ENCODE data around the gene ZMYM3. TPM values are rescaled to one million over a fixed set of nuclear protein-coding genes. Genes with fewer than 3 reads are reported as not detected.
A peak's percentile ranks its signal among the peaks of the same experiment; 100 is the strongest.
"Not testable (repeated sequence)": the region's sequence is repeated elsewhere in the genome, so short reads cannot be mapped to it uniquely, and the experiment has no call there.

ZMYM3 gene
- total RNA-seq: 16.9 TPM
- 15.9 TPM for polyA plus RNA-seq

- DNase-seq (ENCODE audit: extremely low spot score): peak; percentile 51
- no peaks in the 10 kb centered on the region for H3K36me3 ChIP-seq (ENCODE audit: insufficient read depth)
- peaks cover 3% of the 10 kb centered on the region for H3K4me1 ChIP-seq (ENCODE audit: insufficient read depth)
- H3K27ac ChIP-seq (ENCODE audit: low read depth): peak within 1 kb of the TSS; percentile 69
- H3K4me3 ChIP-seq (ENCODE audit: low read depth, low read length): peak within 1 kb of the TSS; percentile 68
- 1% methylated on average over 54 of the region's 54 CpGs for WGBS
Measured at GRCh38 chrX:71254092-71254963, at the start of gene ZMYM3. ZMYM3 (minus strand) TSS chrX:71254140; CDS start chrX:71253255, 885 bp downstream.

- Histone ChIP-seq H3K4me1 (ENCODE audit: insufficient read depth) (no peaks in the 10 kb centered on the region), H3K27ac (ENCODE audit: low read depth) (no peak overlapping the region), H3K36me3 (ENCODE audit: insufficient read depth) (peaks cover 1% of the 10 kb centered on the region), H3K4me3 (ENCODE audit: low read depth, low read length) (no peak overlapping the region)
- DNase-seq (ENCODE audit: extremely low spot score): no peak
- 55% methylated on average over 5 of the region's 5 CpGs for WGBS
Measured at GRCh38 chrX:71302461-71303213, 48.7 kb upstream of the ZMYM3 start.

DNA sequence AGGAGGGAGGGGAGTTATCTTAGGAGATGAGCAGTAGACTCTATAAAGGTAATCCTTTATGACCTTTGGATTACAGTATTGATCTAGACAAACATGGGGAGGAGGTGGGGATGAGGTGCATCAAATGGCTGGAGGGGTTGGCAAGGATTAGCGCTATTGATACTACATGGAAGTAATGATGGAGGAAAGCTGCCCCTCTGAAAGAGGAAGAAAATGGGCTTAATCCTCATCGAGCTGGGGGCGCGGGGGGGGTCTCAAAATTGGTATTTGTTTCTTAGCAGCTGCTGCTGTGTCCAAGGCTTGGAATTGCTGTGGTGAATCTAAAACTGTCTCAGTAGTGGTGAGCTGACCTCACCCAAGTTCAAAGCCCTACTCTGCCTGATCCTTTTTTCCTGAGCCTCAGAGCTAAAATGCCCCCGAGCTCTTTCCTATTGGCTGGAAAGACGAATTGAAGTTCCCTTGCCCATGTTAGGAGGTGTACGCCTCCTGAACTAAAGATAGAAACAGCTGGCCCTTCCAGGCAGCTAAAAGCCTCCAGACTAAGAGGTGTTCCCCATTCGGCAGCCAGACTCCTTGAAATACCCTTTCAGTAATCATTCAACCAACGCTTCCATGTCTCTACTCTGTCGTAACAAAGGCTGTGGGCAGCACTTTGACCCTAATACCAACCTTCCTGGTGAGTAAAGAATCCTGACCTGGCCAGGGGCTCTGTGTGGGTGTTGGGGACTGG, 47.4 kb upstream of the ZMYM3 start, which contains the start of gene ITGB1BP2:
Gene ITGB1BP2, plus strand, starts transcription at position 556 of the 730 bp plus-strand sequence. Its CDS starts 57 bp downstream, at position 613.
- WGBS: 36% methylated on average over 10 of the region's 10 CpGs
- Histone ChIP-seq H3K4me1 (ENCODE audit: insufficient read depth) (no peaks in the 10 kb centered on the region), H3K36me3 (ENCODE audit: insufficient read depth) (peaks cover 5% of the 10 kb centered on the region), H3K4me3 (ENCODE audit: low read depth, low read length) (no peak within 1 kb of the TSS), H3K27ac (ENCODE audit: low read depth) (no peak within 1 kb of the TSS)
- no peak for DNase-seq (ENCODE audit: extremely low spot score)

GRCh38 chrX:71300495-71300894, 46.6 kb upstream of the ZMYM3 start:
- H3K27ac ChIP-seq (ENCODE audit: low read depth); H3K36me3 ChIP-seq (ENCODE audit: insufficient read depth); H3K4me3 ChIP-seq (ENCODE audit: low read depth, low read length); DNase-seq (ENCODE audit: extremely low spot score); H3K4me1 ChIP-seq (ENCODE audit: insufficient read depth): not testable (repeated sequence)
- WGBS: 78% methylated on average over 7 of the region's 7 CpGs

GRCh38 chrX:71300064-71300463, 46.1 kb upstream of the ZMYM3 start:
- WGBS: 76% methylated on average over 7 of the region's 7 CpGs
- H3K27ac ChIP-seq (ENCODE audit: low read depth); DNase-seq (ENCODE audit: extremely low spot score); H3K36me3 ChIP-seq (ENCODE audit: insufficient read depth); H3K4me3 ChIP-seq (ENCODE audit: low read depth, low read length); H3K4me1 ChIP-seq (ENCODE audit: insufficient read depth): not testable (repeated sequence)

DNA sequence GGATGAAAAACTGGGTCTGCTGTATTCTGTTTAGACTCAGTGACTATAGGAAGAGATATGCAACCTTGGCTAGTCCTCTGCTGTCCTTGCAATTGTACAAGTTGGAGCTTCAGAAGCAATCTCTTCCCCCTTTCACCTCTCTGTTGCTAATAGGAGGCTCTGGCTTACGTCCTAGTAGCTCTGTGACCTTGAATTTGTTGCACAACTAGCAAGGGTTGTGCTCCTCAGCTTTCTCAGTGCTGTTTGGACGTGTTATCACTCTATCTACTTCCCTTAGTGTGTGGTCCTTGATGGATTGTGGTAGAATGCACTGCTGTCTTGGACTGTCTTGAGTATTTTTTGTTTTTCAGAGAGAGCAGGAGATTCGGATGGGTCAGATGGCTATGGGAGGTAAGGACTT, 44.2 kb upstream of the ZMYM3 start:
- Histone ChIP-seq H3K4me3 (ENCODE audit: low read depth, low read length) (no peak overlapping the region), H3K27ac (ENCODE audit: low read depth) (no peak overlapping the region), H3K4me1 (ENCODE audit: insufficient read depth) (no peaks in the 10 kb centered on the region), H3K36me3 (ENCODE audit: insufficient read depth) (peaks cover 5% of the 10 kb centered on the region)
- DNase-seq (ENCODE audit: extremely low spot score): no peak
- WGBS: 65% methylated on average over 3 of the region's 3 CpGs

DNA sequence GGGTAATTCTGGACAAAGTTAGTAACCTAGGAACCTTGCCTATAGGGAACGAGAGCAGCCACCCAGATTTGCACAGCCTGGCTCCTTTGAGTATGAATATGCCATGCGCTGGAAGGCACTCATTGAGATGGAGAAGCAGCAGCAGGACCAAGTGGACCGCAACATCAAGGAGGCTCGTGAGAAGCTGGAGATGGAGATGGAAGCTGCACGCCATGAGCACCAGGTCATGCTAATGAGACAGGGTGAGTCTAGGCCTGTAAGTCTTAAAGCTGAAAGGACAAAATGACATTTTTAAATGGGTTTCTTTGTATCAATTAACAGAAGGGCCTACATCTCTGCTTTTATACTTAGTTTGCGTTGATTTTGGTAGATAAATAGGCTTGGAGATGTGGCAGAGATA, 42.9 kb upstream of the ZMYM3 start:
- no peak for DNase-seq (ENCODE audit: extremely low spot score)
- Histone ChIP-seq H3K27ac (ENCODE audit: low read depth) (no peak overlapping the region), H3K4me1 (ENCODE audit: insufficient read depth) (no peaks in the 10 kb centered on the region), H3K4me3 (ENCODE audit: low read depth, low read length) (no peak overlapping the region), H3K36me3 (ENCODE audit: insufficient read depth) (peaks cover 5% of the 10 kb centered on the region)
- 96% methylated on average over 6 of the region's 6 CpGs for WGBS

DNA sequence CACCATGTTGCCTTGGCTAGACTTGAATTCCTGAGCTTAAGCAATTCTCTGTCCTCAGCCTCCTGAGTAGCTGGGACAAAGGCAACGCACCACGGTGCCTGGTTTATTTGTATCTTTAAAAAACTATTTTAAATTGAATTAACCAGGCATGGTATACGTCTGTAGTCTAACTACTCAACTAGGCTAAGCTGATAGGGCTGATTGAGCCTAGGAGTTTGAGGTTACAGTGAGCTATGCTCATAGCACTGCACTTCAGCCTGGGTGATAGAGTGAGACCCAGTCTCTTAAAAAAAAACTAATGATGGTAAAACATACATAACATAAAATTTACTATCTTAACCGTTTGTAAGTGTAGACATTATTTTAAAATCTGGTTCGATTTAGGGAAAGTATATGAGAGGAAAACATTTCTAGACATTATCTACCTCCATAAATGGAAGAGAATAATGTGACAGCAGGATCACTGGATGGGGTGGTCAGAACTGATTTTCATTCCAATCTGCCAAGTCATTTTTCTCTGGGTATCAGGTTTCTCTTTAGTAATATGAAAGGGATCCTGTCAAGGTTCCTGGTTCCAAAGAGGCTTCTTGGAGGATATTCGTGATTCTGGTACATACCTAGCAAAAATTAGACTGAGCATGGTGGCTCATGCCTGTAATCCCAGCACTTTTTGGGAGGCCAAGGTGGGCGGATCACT, 38.9 kb upstream of the ZMYM3 start:
- no peak for DNase-seq (ENCODE audit: extremely low spot score)
- WGBS: 76% methylated on average over 7 of the region's 7 CpGs
- peaks cover 3% of the 10 kb centered on the region for H3K36me3 ChIP-seq (ENCODE audit: insufficient read depth)
- H3K4me1 ChIP-seq (ENCODE audit: insufficient read depth): no peaks in the 10 kb centered on the region
- no peak overlapping the region for H3K27ac ChIP-seq (ENCODE audit: low read depth)
- no peak overlapping the region for H3K4me3 ChIP-seq (ENCODE audit: low read depth, low read length)

GRCh38 chrX:71291381-71291780, 37.4 kb upstream of the ZMYM3 start:
- H3K4me1 ChIP-seq (ENCODE audit: insufficient read depth): no peaks in the 10 kb centered on the region
- H3K27ac ChIP-seq (ENCODE audit: low read depth): no peak overlapping the region
- no peak for DNase-seq (ENCODE audit: extremely low spot score)
- no peak overlapping the region for H3K4me3 ChIP-seq (ENCODE audit: low read depth, low read length)
- 58% methylated on average over 6 of the region's 6 CpGs for WGBS
- no peaks in the 10 kb centered on the region for H3K36me3 ChIP-seq (ENCODE audit: insufficient read depth)

GRCh38 chrX:71285929-71286328, 32.0 kb upstream of the ZMYM3 start:
- no peak for DNase-seq (ENCODE audit: extremely low spot score)
- Histone ChIP-seq H3K36me3 (ENCODE audit: insufficient read depth) (no peaks in the 10 kb centered on the region), H3K27ac (ENCODE audit: low read depth) (no peak overlapping the region), H3K4me3 (ENCODE audit: low read depth, low read length) (no peak overlapping the region), H3K4me1 (ENCODE audit: insufficient read depth) (no peaks in the 10 kb centered on the region)

DNA sequence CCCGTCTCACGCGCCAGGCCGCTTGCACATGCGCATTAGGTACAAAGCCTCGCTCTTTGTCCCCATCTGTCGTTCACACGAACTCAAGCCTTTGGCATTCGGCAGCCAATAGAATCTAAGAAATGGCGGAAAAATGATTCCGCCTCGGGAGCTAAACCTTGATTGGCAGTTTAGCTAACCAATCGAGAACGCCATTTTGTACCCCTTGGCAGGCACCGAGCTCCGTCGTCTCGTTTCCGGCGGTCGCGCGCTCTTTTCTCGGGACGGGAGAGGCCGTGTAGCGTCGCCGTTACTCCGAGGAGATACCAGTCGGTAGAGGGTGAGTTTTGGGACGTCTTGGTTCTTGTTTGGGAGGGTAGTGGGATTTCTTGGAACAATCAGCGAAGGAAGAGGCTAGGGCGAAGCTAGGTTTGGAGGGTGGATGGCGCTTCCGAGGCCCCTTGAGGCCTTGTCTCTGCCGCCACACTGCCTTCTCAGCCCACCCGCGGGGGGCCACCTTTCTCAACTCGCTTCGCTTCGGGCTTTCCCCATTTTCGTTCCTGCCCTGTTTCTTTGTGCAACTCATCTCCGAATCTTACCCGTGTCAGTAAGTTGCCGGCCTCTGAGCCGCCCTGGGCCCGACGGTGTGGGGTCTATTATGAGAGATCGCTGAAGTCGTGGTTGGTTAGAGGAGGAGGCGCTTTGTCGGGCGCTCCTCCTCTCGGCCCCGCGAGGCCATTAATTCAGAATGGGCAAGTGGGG, 29.6 kb upstream of the ZMYM3 start, which contains the start of gene NONO:
Gene NONO, plus strand, starts transcription at position 233 of the 741 bp plus-strand sequence. CDS start 7,003 bp downstream, outside the sequence.
- Histone ChIP-seq H3K36me3 (ENCODE audit: insufficient read depth) (no peaks in the 10 kb centered on the region), H3K27ac (ENCODE audit: low read depth) (peak within 1 kb of the TSS; percentile 96), H3K4me3 (ENCODE audit: low read depth, low read length) (peak within 1 kb of the TSS; percentile 72), H3K4me1 (ENCODE audit: insufficient read depth) (no peaks in the 10 kb centered on the region)
- WGBS: under 1% methylated on average over 57 of the region's 57 CpGs
- peak; percentile 94 for DNase-seq (ENCODE audit: extremely low spot score)

All from urinary bladder (tissue), 4 donors.